ENCODE results near the gene RFTN1. TPM values are rescaled to one million over a fixed set of nuclear protein-coding genes. Genes with fewer than 3 reads are reported as not detected.

RFTN1 gene, protein sequence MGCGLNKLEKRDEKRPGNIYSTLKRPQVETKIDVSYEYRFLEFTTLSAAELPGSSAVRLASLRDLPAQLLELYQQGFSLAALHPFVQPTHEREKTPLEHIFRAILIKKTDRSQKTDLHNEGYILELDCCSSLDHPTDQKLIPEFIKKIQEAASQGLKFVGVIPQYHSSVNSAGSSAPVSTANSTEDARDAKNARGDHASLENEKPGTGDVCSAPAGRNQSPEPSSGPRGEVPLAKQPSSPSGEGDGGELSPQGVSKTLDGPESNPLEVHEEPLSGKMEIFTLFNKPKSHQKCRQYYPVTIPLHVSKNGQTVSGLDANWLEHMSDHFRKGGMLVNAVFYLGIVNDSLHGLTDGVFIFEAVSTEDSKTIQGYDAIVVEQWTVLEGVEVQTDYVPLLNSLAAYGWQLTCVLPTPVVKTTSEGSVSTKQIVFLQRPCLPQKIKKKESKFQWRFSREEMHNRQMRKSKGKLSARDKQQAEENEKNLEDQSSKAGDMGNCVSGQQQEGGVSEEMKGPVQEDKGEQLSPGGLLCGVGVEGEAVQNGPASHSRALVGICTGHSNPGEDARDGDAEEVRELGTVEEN
- not detected in 2 replicates for total RNA-seq (2011; cell fraction: chromatin; rRNA removed; ENCODE audit: low replicate concordance)
- total RNA-seq (2011; cell fraction: nucleolus; rRNA removed), result not detected in 2 replicates
- not detected in 2 replicates for total RNA-seq (2011; cell fraction: nucleoplasm; rRNA removed)
- total RNA-seq (2014; rRNA removed) (not detected in 2 replicates), total RNA-seq (2014; rRNA removed; fragmentation: Illumina TruSeq; extraction: Trizol) (not detected in 2 replicates), total RNA-seq (2015; rRNA removed; fragmentation: Illumina TruSeq; extraction: Trizol) (not detected in 2 replicates), total RNA-seq (2021) (0.29 and 0.51 TPM in 2 replicates), polyA plus RNA-seq (2011; rRNA removed) (not detected in 2 replicates), polyA plus RNA-seq (2014; fragmentation: Illumina TruSeq; extraction: Trizol) (not detected in 2 replicates), polyA plus RNA-seq (2014; fragmentation: Nextera tagmentation; extraction: Ambion mirVana) (under 1 TPM in 1 of 2 experiments, not detected in 1; 0.08 TPM), polyA plus RNA-seq (2014; rRNA removed) (0.11 TPM in 1 of 2 replicates, not detected in the other), polyA minus RNA-seq (2011; rRNA and poly(A)+ RNA removed) (not detected in 2 replicates), Bru-seq, nascent RNA (percentile 10 among the genes with signal in this experiment), BruChase-seq, experiment 1, labeled RNA remaining after a 2-hour chase (percentile 5 among the genes with signal in this experiment), BruChase-seq, experiment 2, labeled RNA remaining after a 6-hour chase (percentile 5 among the genes with signal in this experiment)
- not detected in 2 replicates for polyA plus RNA-seq (2011; cell fraction: cytosol; rRNA removed)
- polyA plus RNA-seq (2011; cell fraction: nucleus; rRNA removed), result not detected in 2 replicates
- polyA plus RNA-seq (2012), result 0.14 and 0.19 TPM in 2 replicates
- polyA minus RNA-seq (2011; cell fraction: cytosol; rRNA and poly(A)+ RNA removed), result not detected in 2 replicates
- not detected in 2 replicates for polyA minus RNA-seq (2011; cell fraction: nucleus; rRNA and poly(A)+ RNA removed)
- long read RNA-seq, experiment 1, partial matches to known transcripts, result 0 of 6 reads
- long read RNA-seq, experiment 1, other reads (novel, unspliced or antisense), result 6 of 6 reads
- long read RNA-seq, experiment 2, result 0 reads
- long read RNA-seq, experiment 3, result 0 reads

DNA sequence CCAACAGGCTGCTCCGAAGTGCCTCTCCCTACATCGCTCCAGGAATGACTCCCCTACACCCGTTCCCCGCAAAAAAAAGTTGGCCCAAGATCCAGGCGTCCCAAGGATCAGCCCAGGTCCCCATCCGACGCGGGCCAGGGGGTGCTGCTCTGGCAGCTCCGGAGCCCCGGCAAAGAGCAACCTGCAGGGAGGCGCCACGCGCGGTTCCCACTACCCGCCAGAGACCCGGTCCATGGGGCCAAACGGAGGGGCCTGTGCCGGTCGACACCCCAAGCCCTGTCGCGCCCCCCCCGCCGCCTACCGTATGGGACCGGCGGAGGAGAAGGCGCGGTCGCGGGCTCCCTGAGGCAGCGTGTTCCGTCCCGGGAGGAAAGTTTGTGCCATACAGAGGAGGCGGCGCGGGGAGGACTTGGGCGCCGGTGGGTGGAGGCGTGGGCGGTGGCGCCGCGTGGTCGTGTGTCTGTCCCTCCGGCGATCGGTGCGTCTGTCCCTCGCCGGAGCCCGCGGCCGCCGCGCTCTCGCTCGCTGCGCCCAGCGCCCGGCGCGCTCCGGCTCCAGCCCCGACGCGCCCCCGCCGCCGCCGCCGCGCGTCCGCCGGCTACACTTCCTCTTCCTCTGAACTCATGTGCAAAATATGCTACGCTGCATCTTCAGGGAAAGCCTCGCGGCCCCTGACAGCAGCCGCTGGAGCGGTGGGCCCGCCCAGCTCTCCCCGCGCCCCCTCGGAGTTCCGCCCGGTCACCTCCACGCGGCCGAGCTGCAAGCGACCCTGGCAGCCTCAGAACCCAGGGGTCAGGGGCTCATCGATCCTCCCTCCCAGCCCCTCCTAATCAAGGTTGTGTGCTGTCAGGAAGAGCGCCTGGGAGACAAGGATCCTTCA, at the start of gene RFTN1:
Gene RFTN1 (minus strand): TSS at position 559 of the 880 bp plus-strand sequence. CDS start 19,830 bp downstream, outside the sequence.
- Histone ChIP-seq H3K79me2 (ENCODE audit: control insufficient read depth, insufficient read depth, low read length) (no peaks in the 10 kb centered on the region), H3K36me3 (ENCODE audit: control insufficient read depth, insufficient read depth, low read length) (no peaks in the 10 kb centered on the region), H3K4me3 (no peak within 1 kb of the TSS), H3K9me3 (replicated peaks; ENCODE audit: control insufficient read depth, insufficient read depth, low read depth, low read length) (no peaks in the 10 kb centered on the region), H3K9me1 (ENCODE audit: control insufficient read depth, insufficient read depth, low read length) (no peaks in the 10 kb centered on the region), H3K9ac (ENCODE audit: insufficient read depth in 1 of 2, low read depth in 2 of 2, low read length in 2 of 2) (no peak within 1 kb of the TSS), H4K20me1 (replicated peaks; ENCODE audit: control insufficient read depth, insufficient read depth, low read length) (no peaks in the 10 kb centered on the region), H3K4me1 (replicated peaks in 1 of 2; ENCODE audit: control insufficient read depth in 2 of 2, insufficient read depth in 2 of 2, low read length in 2 of 2) (peaks cover 0 to 15% of the 10 kb centered on the region in 2 experiments; a peak in 2 of 5 replicates), H3K4me2 (ENCODE audit: insufficient read depth, low read length) (peak within 1 kb of the TSS; percentile 14; the same call in 1 of the 2 replicates), H3K27ac (ENCODE audit: extremely low read depth, low read depth, low read length) (no peak within 1 kb of the TSS), H3K27me3 (ENCODE audit: control insufficient read depth in 2 of 2, insufficient read depth in 2 of 2, low read length in 2 of 2) (peaks cover 40 to 55% of the 10 kb centered on the region in 2 experiments), H2AFZ (ENCODE audit: low read depth, low read length) (no peak within 1 kb of the TSS)
- FAIRE-seq (no peak), DNase-seq (ENCODE audit: extremely low read depth in 1 of 4, low spot score in 3 of 4) (peak in 1 of 4 experiments; percentile 7), ATAC-seq (no peak; the same call in 1 of the 3 replicates)
- in situ Hi-C loops (cut with MboI) (no loop called here), intact Hi-C loops (cut with micrococcal nuclease) (no loop called here)
- WGBS (ENCODE audit: insufficient coverage, low coverage, missing lambda C conversion rate), result 7% methylated on average over 56 of the region's 92 CpGs
- CTCF ChIA-PET (ENCODE audit: low intra/inter-chr PET ratio), result no interaction called here
- TF ChIP-seq ZNF277 (CRISPR knock-in tag; IDR thresholded peaks at IDR 0.05; ENCODE audit: borderline replicate concordance) (no peak), MAZ (CRISPR knock-in tag; conservative IDR thresholded peaks at IDR 0.05 in 1 of 2, IDR thresholded peaks at IDR 0.05 in 1 of 2) (0 out of 4 replicates have a peak, but pooled peaks of 1 of the 2 experiments have one; percentile 18), CHCHD3 (CRISPR knock-in tag; IDR thresholded peaks at IDR 0.05) (no peak), IRF2 (CRISPR knock-in tag; IDR thresholded peaks at IDR 0.05) (no peak), EGR1 (conservative IDR thresholded peaks at IDR 0.05) (peak; percentile 28; the same call in 1 of the 2 replicates), ZNF347 (CRISPR knock-in tag; IDR thresholded peaks at IDR 0.05; ENCODE audit: low read depth) (no peak), SPI1 (IDR thresholded peaks at IDR 0.05; ENCODE audit: borderline replicate concordance, low read depth, low read length) (peak; percentile 73; the same call in 1 of the 2 replicates), ZNF282 (CRISPR knock-in tag; IDR thresholded peaks at IDR 0.05) (no peak), DEAF1 (CRISPR knock-in tag; IDR thresholded peaks at IDR 0.05) (no peak), MAFG (tag; conservative IDR thresholded peaks at IDR 0.05) (no peak), NR3C1 (CRISPR knock-in tag; IDR thresholded peaks at IDR 0.05) (no peak), ZNF384 (IDR thresholded peaks at IDR 0.05; ENCODE audit: low read depth, low read length) (no peak)
- BruUV-seq (replicated peaks), result no TSS peak
- POLR2A ChIA-PET, result no interaction called here
